Neural cell (in vitro differentiated cells): Measurements from ENCODE around the gene ZNRD2.

Experiments
- EP300 ChIP-seq: fragments of 450-650 bp; conservative IDR thresholded peaks from 2 replicates; pipeline ENCODE4 v1.6.1; 2014; ENCODE audit warnings: antibody characterized with exemption, mild to moderate bottlenecking, moderate library complexity; ENCODE audit not compliant: poor library complexity, severe bottlenecking
- EZH2 ChIP-seq: fragments of 200-600, 300-800 bp; shearing (Covaris generic), sonication (generic); IDR thresholded peaks from 2 replicates; pipeline ENCODE4 v1.6.1; 2014; ENCODE audit warnings: antibody characterized with exemption, low read length, borderline replicate concordance, mild to moderate bottlenecking; ENCODE audit not compliant: insufficient read depth, poor library complexity, severe bottlenecking
- MXI1 ChIP-seq: fragments of 450-650 bp; conservative IDR thresholded peaks from 2 replicates; pipeline ENCODE4 v1.6.1; 2014; ENCODE audit warnings: antibody characterized with exemption, mild to moderate bottlenecking; ENCODE audit not compliant: poor library complexity, severe bottlenecking
- POLR2AphosphoS5 ChIP-seq: IDR thresholded peaks from 2 replicates; pipeline ENCODE4 v1.6.1; 2012
- SMC3 ChIP-seq: fragments of 450-650 bp; conservative IDR thresholded peaks from 2 replicates; pipeline ENCODE4 v1.6.1; 2014; ENCODE audit warnings: antibody characterized with exemption, mild to moderate bottlenecking, moderate library complexity; ENCODE audit not compliant: poor library complexity
- TAF1 ChIP-seq: IDR thresholded peaks from 2 replicates; pipeline ENCODE4 v1.6.1; 2012; ENCODE audit warnings: low read depth
- TF ChIP-seq, protein P1 (sequence below): fragments of 450-650 bp; IDR thresholded peaks from 2 replicates; pipeline ENCODE4 v1.5.1; 2014; ENCODE audit warnings: antibody characterized with exemption, mild to moderate bottlenecking, moderate library complexity; ENCODE audit not compliant: poor library complexity, severe bottlenecking
- TF ChIP-seq, protein P2 (sequence below): IDR thresholded peaks from 2 replicates; pipeline ENCODE4 v1.6.1; 2012; ENCODE audit warnings: borderline replicate concordance

GRCh38 chr11:65590240-65590738 lies 20.0 kb downstream of the ZNRD2 start:
- TF ChIP-seq, protein P1, sequence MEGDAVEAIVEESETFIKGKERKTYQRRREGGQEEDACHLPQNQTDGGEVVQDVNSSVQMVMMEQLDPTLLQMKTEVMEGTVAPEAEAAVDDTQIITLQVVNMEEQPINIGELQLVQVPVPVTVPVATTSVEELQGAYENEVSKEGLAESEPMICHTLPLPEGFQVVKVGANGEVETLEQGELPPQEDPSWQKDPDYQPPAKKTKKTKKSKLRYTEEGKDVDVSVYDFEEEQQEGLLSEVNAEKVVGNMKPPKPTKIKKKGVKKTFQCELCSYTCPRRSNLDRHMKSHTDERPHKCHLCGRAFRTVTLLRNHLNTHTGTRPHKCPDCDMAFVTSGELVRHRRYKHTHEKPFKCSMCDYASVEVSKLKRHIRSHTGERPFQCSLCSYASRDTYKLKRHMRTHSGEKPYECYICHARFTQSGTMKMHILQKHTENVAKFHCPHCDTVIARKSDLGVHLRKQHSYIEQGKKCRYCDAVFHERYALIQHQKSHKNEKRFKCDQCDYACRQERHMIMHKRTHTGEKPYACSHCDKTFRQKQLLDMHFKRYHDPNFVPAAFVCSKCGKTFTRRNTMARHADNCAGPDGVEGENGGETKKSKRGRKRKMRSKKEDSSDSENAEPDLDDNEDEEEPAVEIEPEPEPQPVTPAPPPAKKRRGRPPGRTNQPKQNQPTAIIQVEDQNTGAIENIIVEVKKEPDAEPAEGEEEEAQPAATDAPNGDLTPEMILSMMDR: no peak
- TF ChIP-seq, protein P2, sequence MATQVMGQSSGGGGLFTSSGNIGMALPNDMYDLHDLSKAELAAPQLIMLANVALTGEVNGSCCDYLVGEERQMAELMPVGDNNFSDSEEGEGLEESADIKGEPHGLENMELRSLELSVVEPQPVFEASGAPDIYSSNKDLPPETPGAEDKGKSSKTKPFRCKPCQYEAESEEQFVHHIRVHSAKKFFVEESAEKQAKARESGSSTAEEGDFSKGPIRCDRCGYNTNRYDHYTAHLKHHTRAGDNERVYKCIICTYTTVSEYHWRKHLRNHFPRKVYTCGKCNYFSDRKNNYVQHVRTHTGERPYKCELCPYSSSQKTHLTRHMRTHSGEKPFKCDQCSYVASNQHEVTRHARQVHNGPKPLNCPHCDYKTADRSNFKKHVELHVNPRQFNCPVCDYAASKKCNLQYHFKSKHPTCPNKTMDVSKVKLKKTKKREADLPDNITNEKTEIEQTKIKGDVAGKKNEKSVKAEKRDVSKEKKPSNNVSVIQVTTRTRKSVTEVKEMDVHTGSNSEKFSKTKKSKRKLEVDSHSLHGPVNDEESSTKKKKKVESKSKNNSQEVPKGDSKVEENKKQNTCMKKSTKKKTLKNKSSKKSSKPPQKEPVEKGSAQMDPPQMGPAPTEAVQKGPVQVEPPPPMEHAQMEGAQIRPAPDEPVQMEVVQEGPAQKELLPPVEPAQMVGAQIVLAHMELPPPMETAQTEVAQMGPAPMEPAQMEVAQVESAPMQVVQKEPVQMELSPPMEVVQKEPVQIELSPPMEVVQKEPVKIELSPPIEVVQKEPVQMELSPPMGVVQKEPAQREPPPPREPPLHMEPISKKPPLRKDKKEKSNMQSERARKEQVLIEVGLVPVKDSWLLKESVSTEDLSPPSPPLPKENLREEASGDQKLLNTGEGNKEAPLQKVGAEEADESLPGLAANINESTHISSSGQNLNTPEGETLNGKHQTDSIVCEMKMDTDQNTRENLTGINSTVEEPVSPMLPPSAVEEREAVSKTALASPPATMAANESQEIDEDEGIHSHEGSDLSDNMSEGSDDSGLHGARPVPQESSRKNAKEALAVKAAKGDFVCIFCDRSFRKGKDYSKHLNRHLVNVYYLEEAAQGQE: no peak
- TF ChIP-seq EZH2 (no peak), POLR2AphosphoS5 (no peak), EP300 (no peak), TAF1 (no peak), SMC3 (no peak), MXI1 (no peak)
